Lower lobe of right lung (tissue), 2 donors: ENCODE data around the gene USP15. TPM values are rescaled to one million over a fixed set of nuclear protein-coding genes. Genes with fewer than 3 reads are reported as not detected.

ENCODE experiments used
- ATAC-seq, 2 donors: fragments of 200-7000 bp; cut with Tn5 transposase; one replicate each; pipeline ENCODE4 v1.9.1; 2020 to 2022; ENCODE audit warnings: mild to moderate bottlenecking in 2 of 2, moderate library complexity in 2 of 2
- DNase-seq: peaks from one replicate; pipeline ENCODE4 v3.0.0-alpha.2; 2020
- H3K27ac ChIP-seq: fragments of 200-600 bp; one replicate; pipeline ENCODE4 v1.8.0; 2022
- H3K27me3 ChIP-seq: fragments of 200-600 bp; one replicate; pipeline ENCODE4 v1.8.0; 2022; ENCODE audit warnings: low read depth
- H3K36me3 ChIP-seq: fragments of 200-600 bp; one replicate; pipeline ENCODE4 v1.8.0; 2022; ENCODE audit warnings: mild to moderate bottlenecking
- H3K4me1 ChIP-seq: fragments of 200-600 bp; one replicate; pipeline ENCODE4 v1.8.0; 2022
- H3K4me3 ChIP-seq: fragments of 200-600 bp; one replicate; pipeline ENCODE4 v1.8.0; 2022; ENCODE audit warnings: mild to moderate bottlenecking
- H3K9me3 ChIP-seq: fragments of 200-600 bp; one replicate; pipeline ENCODE4 v1.8.0; 2022
- intact Hi-C: fragments of 100-400 bp; cut with DNase I; formaldehyde crosslinking; loops from one replicate; pipeline ENCODE4 v1.11.0; 2022
- total RNA-seq: library from RNA; stranded (reverse); fragmentation: NEBNext Ultra II Directional; extraction: Animal tissue kit (Norgen Biotek cat#: 25700); gene quantifications from one replicate; pipeline ENCODE4 v1.2.1, GENCODE V29; 2021
- TF ChIP-seq, protein P1 (sequence below): fragments of 200-600 bp; IDR thresholded peaks from one replicate; pipeline ENCODE4 v1.8.0; 2022; ENCODE audit warnings: antibody characterized with exemption, mild to moderate bottlenecking
- donor health status: DM: no; HTN: yes; CAD: no; lungs with severe emphysema.

USP15 gene
- total RNA-seq, 1 donor from 2014 or later, result 91.9 TPM

GRCh38 chr12:62267026-62267425 is 6.8 kb downstream of the USP15 start:
- DNase-seq (no peak), ATAC-seq (no peak)
- peaks cover 96% of the 10 kb centered on the region for H3K4me1 ChIP-seq
- no peaks in the 10 kb centered on the region for H3K36me3 ChIP-seq
- intact Hi-C loops, result no loop called here
- H3K27ac ChIP-seq, result no peak overlapping the region
- H3K4me3 ChIP-seq, result no peak overlapping the region
- no peaks in the 10 kb centered on the region for H3K9me3 ChIP-seq
- TF ChIP-seq, protein P1, sequence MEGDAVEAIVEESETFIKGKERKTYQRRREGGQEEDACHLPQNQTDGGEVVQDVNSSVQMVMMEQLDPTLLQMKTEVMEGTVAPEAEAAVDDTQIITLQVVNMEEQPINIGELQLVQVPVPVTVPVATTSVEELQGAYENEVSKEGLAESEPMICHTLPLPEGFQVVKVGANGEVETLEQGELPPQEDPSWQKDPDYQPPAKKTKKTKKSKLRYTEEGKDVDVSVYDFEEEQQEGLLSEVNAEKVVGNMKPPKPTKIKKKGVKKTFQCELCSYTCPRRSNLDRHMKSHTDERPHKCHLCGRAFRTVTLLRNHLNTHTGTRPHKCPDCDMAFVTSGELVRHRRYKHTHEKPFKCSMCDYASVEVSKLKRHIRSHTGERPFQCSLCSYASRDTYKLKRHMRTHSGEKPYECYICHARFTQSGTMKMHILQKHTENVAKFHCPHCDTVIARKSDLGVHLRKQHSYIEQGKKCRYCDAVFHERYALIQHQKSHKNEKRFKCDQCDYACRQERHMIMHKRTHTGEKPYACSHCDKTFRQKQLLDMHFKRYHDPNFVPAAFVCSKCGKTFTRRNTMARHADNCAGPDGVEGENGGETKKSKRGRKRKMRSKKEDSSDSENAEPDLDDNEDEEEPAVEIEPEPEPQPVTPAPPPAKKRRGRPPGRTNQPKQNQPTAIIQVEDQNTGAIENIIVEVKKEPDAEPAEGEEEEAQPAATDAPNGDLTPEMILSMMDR, result no peak
- H3K27me3 ChIP-seq, result no peaks in the 10 kb centered on the region

DNA sequence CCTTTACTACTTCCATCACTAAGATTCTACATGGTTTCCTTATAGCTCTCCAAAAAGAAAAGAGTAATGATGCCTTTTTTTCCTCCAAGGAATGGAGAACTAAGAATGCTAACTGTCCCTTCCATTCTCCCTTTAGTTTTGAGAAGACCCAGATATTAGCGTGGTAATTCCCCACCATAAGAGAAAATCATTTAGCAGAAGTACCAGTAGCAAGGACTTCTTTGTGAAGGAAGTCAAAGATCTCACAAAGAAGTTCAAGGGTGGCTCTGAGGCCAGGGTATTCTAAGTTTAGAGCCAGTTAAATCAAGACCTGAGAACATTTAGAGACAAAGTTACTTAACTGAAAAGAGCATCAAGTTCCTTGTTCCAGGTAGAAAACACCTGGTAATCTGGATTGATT is 7.3 kb downstream of the USP15 start:
- Histone ChIP-seq H3K27ac (no peak overlapping the region), H3K4me1 (peaks cover 96% of the 10 kb centered on the region), H3K36me3 (no peaks in the 10 kb centered on the region), H3K27me3 (no peaks in the 10 kb centered on the region), H3K9me3 (no peaks in the 10 kb centered on the region), H3K4me3 (no peak overlapping the region)
- TF ChIP-seq, protein P1, result no peak
- ATAC-seq (no peak), DNase-seq (no peak)
- intact Hi-C loops, result no loop called here

GRCh38 chr12:62268956-62269355 is 8.8 kb downstream of the USP15 start:
- Histone ChIP-seq H3K27ac (no peak overlapping the region), H3K4me1 (peaks cover 95% of the 10 kb centered on the region), H3K27me3 (no peaks in the 10 kb centered on the region), H3K36me3 (no peaks in the 10 kb centered on the region), H3K9me3 (no peaks in the 10 kb centered on the region), H3K4me3 (no peak overlapping the region)
- intact Hi-C loops, result no loop called here
- no peak for DNase-seq
- ATAC-seq, result peak in 1 of 2 donors; percentile 18
- TF ChIP-seq, protein P1, result no peak

DNA sequence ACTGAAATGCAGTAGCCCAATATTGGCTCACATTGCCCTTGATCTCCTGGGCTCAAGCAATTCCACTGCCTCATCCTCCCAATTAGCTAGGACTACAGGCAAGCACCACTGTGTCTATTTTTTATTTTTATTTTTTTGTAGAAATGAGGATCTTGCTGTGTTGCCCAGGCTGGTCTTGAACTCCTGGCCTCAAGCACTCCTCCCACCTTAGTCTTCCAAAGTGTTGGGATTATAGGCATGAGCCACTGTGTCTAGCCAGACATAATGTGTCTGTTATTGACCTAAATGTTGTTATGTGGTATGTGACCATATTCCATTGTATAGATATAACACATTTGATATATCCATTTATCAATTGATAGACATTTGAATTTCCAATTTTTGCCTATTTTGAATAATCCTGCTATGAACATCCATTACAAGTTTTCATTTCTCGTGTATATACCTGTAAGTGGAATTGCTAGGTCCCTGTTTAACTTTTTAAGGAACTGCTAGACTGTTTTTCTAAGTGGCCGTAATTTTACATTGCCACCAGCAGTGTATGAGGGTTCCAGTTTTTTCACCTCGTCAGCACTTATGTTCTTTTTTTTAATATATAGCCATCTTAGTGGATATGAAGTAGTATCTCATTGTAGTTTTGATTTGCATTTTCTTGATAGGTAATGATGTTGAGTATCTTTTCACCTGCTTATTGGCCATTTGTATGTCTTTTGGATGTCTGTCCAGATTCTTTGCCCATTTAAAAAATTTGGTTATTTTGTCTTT is 9.4 kb downstream of the USP15 start:
- no peak overlapping the region for H3K27ac ChIP-seq
- H3K36me3 ChIP-seq, result no peaks in the 10 kb centered on the region
- intact Hi-C loops, result no loop called here
- H3K4me1 ChIP-seq, result peaks cover 95% of the 10 kb centered on the region
- H3K27me3 ChIP-seq, result no peaks in the 10 kb centered on the region
- H3K9me3 ChIP-seq, result no peaks in the 10 kb centered on the region
- H3K4me3 ChIP-seq, result no peak overlapping the region
- DNase-seq (no peak), ATAC-seq (no peak)
- TF ChIP-seq, protein P1, result no peak

GRCh38 chr12:62270384-62270783 is 10.2 kb downstream of the USP15 start:
- Histone ChIP-seq H3K27ac (no peak overlapping the region), H3K9me3 (no peaks in the 10 kb centered on the region), H3K36me3 (no peaks in the 10 kb centered on the region), H3K4me1 (peaks cover 92% of the 10 kb centered on the region), H3K27me3 (no peaks in the 10 kb centered on the region), H3K4me3 (no peak overlapping the region)
- intact Hi-C loops, result no loop called here
- ATAC-seq (no peak), DNase-seq (no peak)
- TF ChIP-seq, protein P1, result no peak
